Measurements from ENCODE around the gene KLF7.

KLF7 gene

GRCh38 chr2:207166349-207167098 lies 776 bp upstream of the KLF7 start:
- DNase-seq, result no peak

GRCh38 chr2:207166039-207166348 lies 246 bp upstream of the KLF7 start:
- peak; percentile 94 for DNase-seq

GRCh38 chr2:207164006-207164831 lies 1.5 kb downstream of the KLF7 start:
- no peak for DNase-seq

GRCh38 chr2:207163756-207164005 lies 2.1 kb downstream of the KLF7 start:
- DNase-seq, result no peak

- no peak for DNase-seq
Observed at GRCh38 chr2:207163053-207163755, 2.5 kb downstream of the KLF7 start.

GRCh38 chr2:207162316-207162715 lies 3.4 kb downstream of the KLF7 start:
- DNase-seq, result no peak

- DNase-seq, result no peak
Observed at GRCh38 chr2:207161247-207162123, 4.3 kb downstream of the KLF7 start.

- DNase-seq, result no peak
Observed at GRCh38 chr2:207160115-207160514, 5.6 kb downstream of the KLF7 start.

GRCh38 chr2:207159002-207159401 lies 6.7 kb downstream of the KLF7 start:
- no peak for DNase-seq

GRCh38 chr2:207157731-207158130 lies 8.0 kb downstream of the KLF7 start:
- no peak for DNase-seq

- DNase-seq, result no peak
Observed at GRCh38 chr2:207157162-207157481, 8.6 kb downstream of the KLF7 start.

GRCh38 chr2:207156451-207157161 lies 9.1 kb downstream of the KLF7 start:
- no peak for DNase-seq

- peak; percentile 47 for DNase-seq
Observed at GRCh38 chr2:207155516-207156444, 10.0 kb downstream of the KLF7 start.

GRCh38 chr2:207154556-207155510 lies 10.9 kb downstream of the KLF7 start:
- no peak for DNase-seq

GRCh38 chr2:207153266-207153975 lies 12.3 kb downstream of the KLF7 start:
- no peak for DNase-seq

GRCh38 chr2:207151048-207151447 lies 14.7 kb downstream of the KLF7 start:
- DNase-seq, result no peak

GRCh38 chr2:207150284-207150683 lies 15.5 kb downstream of the KLF7 start:
- no peak for DNase-seq

GRCh38 chr2:207149249-207150213 lies 16.2 kb downstream of the KLF7 start:
- no peak for DNase-seq
